HG03139 (cell line): ENCODE results near the gene ZC3H8.

Experiments used
- ATAC-seq: cut with Tn5 transposase; IDR thresholded peaks from one replicate; pipeline ENCODE4 v1.9.1; 2021; ENCODE audit not compliant: unreplicated experiment

The ZC3H8 gene

GRCh38 chr2:112195950-112196349 lies 58.9 kb downstream of the ZC3H8 start:
- no peak for ATAC-seq

- ATAC-seq = no peak
Observed at GRCh38 chr2:112195167-112195766, 59.6 kb downstream of the ZC3H8 start.

- ATAC-seq = no peak
Observed at GRCh38 chr2:112194482-112194881, 60.4 kb downstream of the ZC3H8 start.

GRCh38 chr2:112194028-112194427 lies 60.8 kb downstream of the ZC3H8 start:
- ATAC-seq = no peak

GRCh38 chr2:112189001-112189556 lies 65.8 kb downstream of the ZC3H8 start:
- no peak for ATAC-seq

- no peak for ATAC-seq
Observed at GRCh38 chr2:112187805-112188596, 66.8 kb downstream of the ZC3H8 start.

GRCh38 chr2:112187046-112187715 lies 67.7 kb downstream of the ZC3H8 start:
- ATAC-seq = no peak

- no peak for ATAC-seq
Observed at GRCh38 chr2:112185131-112185530, 69.7 kb downstream of the ZC3H8 start.

GRCh38 chr2:112184121-112184520 lies 70.7 kb downstream of the ZC3H8 start:
- no peak for ATAC-seq

GRCh38 chr2:112183327-112184025 lies 71.4 kb downstream of the ZC3H8 start:
- ATAC-seq = no peak

- ATAC-seq = no peak
Observed at GRCh38 chr2:112182581-112183034, 72.2 kb downstream of the ZC3H8 start.

- no peak for ATAC-seq
Observed at GRCh38 chr2:112181571-112182290, 73.1 kb downstream of the ZC3H8 start.

GRCh38 chr2:112175958-112176573 lies 78.8 kb downstream of the ZC3H8 start:
- ATAC-seq = no peak

- no peak for ATAC-seq
Observed at GRCh38 chr2:112175333-112175732, 79.5 kb downstream of the ZC3H8 start.

GRCh38 chr2:112174383-112174782 lies 80.5 kb downstream of the ZC3H8 start:
- no peak for ATAC-seq

GRCh38 chr2:112173646-112174319 lies 81.1 kb downstream of the ZC3H8 start:
- no peak for ATAC-seq

- ATAC-seq = no peak
Observed at GRCh38 chr2:112170495-112170894, 84.3 kb downstream of the ZC3H8 start.

- no peak for ATAC-seq
Observed at GRCh38 chr2:112168422-112169124, 86.3 kb downstream of the ZC3H8 start.
